Measurements from ENCODE around the gene INTS11.

GRCh38 chr1:1311107-1312104, 13.1 kb downstream of the INTS11 start:
- TF ChIP-seq, protein P1, sequence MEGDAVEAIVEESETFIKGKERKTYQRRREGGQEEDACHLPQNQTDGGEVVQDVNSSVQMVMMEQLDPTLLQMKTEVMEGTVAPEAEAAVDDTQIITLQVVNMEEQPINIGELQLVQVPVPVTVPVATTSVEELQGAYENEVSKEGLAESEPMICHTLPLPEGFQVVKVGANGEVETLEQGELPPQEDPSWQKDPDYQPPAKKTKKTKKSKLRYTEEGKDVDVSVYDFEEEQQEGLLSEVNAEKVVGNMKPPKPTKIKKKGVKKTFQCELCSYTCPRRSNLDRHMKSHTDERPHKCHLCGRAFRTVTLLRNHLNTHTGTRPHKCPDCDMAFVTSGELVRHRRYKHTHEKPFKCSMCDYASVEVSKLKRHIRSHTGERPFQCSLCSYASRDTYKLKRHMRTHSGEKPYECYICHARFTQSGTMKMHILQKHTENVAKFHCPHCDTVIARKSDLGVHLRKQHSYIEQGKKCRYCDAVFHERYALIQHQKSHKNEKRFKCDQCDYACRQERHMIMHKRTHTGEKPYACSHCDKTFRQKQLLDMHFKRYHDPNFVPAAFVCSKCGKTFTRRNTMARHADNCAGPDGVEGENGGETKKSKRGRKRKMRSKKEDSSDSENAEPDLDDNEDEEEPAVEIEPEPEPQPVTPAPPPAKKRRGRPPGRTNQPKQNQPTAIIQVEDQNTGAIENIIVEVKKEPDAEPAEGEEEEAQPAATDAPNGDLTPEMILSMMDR (IDR thresholded peaks at IDR 0.05): no peak
- no peak for TF ChIP-seq POLR2A (IDR thresholded peaks at IDR 0.05)
